ENCODE data around the gene AGPAT1.

GRCh38 chr6:32189069-32189741 is 13.3 kb upstream of the AGPAT1 start:
- no peak for TF ChIP-seq POLR2A (IDR thresholded peaks at IDR 0.05; ENCODE audit: low read length)
- TF ChIP-seq, protein P1, sequence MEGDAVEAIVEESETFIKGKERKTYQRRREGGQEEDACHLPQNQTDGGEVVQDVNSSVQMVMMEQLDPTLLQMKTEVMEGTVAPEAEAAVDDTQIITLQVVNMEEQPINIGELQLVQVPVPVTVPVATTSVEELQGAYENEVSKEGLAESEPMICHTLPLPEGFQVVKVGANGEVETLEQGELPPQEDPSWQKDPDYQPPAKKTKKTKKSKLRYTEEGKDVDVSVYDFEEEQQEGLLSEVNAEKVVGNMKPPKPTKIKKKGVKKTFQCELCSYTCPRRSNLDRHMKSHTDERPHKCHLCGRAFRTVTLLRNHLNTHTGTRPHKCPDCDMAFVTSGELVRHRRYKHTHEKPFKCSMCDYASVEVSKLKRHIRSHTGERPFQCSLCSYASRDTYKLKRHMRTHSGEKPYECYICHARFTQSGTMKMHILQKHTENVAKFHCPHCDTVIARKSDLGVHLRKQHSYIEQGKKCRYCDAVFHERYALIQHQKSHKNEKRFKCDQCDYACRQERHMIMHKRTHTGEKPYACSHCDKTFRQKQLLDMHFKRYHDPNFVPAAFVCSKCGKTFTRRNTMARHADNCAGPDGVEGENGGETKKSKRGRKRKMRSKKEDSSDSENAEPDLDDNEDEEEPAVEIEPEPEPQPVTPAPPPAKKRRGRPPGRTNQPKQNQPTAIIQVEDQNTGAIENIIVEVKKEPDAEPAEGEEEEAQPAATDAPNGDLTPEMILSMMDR (IDR thresholded peaks at IDR 0.05): no peak
- no peak for TF ChIP-seq HMGXB4 (CRISPR knock-in tag; IDR thresholded peaks at IDR 0.05; ENCODE audit: borderline replicate concordance)
- TF ChIP-seq JUN (IDR thresholded peaks at IDR 0.05): no peak
- TF ChIP-seq POLR2AphosphoS2 (conservative IDR thresholded peaks at IDR 0.05; ENCODE audit: low read length): no peak
- TF ChIP-seq MYC (IDR thresholded peaks at IDR 0.05; ENCODE audit: borderline replicate concordance, low read length): no peak
